ENCODE results near the gene KCNA3.

DNA sequence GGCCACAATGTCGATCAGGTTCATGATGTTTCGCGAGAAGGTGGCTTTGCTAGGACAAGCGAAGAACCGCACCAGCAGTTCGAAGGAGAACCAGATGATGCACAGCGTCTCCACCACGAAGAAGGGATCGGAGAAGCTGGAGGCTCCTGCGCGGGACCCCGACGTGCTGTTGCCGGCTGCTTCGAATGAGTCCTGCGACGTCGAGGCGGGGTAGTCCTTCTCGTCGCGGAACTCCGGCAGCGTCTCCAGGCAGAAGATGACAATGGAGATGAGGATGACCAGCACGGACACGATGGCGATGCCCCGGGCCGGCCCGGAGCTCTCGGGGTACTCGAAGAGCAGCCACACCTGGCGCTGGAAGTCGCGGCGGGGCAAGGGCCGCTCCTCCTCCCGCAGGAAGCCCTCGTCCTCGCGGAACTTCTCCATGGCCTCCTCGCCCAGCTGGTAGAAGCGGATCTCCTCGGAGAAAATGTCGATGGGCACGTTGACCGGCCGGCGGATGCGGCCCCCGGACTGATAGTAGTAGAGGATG, 869 bp downstream of the KCNA3 start:
- no peak for TF ChIP-seq GATA3 (IDR thresholded peaks at IDR 0.05; ENCODE audit: low read depth, low read length)
- no peak for TF ChIP-seq GATA2 (IDR thresholded peaks at IDR 0.05; ENCODE audit: low read depth, low read length)

Data from SH-SY5Y (cell line).